ENCODE data around the gene FLAD1.
A peak's percentile ranks its signal among the peaks of the same experiment; 100 is the strongest.

The FLAD1 gene

GRCh38 chr1:154962156-154962749 is 20.9 kb upstream of the FLAD1 start:
- TF ChIP-seq CTCF (IDR thresholded peaks at IDR 0.05; ENCODE audit: low read depth, low read length, missing control alignments), result no peak
- peak overlapping the region; percentile 72 for H3K4me3 ChIP-seq (ENCODE audit: low read depth, low read length)
- in situ Hi-C loops (cut with HindIII; ENCODE audit: low sequenced_read_pairs), result no loop called here
- no peak for DNase-seq (ENCODE audit: low read depth)

DNA sequence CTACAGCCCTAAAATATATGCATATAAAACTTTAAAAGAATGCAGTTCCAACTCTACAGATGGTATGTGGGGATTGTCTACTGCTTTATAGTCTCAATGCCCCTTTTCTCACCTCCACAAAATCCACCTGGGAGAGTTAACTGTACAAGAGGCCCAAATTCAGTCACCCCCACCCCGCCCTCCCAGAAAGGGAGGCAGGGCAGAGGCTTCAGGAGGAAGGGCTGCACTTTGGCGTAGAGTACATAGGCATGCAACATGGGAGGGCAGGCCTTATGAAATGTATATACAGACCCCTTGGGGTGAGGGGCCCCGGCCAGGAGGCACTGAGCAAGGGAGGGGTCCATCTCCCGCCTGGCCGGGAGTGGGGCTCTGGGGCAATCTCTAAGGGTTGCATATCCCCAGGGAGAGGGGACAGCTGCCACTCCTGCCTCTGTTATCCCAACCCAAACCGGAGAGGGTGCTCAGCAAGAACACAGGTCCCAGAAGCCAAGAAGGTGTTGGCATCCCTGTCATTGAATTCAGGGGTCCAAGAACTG is 20.3 kb upstream of the FLAD1 start:
- DNase-seq (ENCODE audit: low read depth), result no peak
- no peak for TF ChIP-seq CTCF (IDR thresholded peaks at IDR 0.05; ENCODE audit: low read depth, low read length, missing control alignments)
- in situ Hi-C loops (cut with HindIII; ENCODE audit: low sequenced_read_pairs), result no loop called here
- H3K4me3 ChIP-seq (ENCODE audit: low read depth, low read length), result peak overlapping the region; percentile 72

DNA sequence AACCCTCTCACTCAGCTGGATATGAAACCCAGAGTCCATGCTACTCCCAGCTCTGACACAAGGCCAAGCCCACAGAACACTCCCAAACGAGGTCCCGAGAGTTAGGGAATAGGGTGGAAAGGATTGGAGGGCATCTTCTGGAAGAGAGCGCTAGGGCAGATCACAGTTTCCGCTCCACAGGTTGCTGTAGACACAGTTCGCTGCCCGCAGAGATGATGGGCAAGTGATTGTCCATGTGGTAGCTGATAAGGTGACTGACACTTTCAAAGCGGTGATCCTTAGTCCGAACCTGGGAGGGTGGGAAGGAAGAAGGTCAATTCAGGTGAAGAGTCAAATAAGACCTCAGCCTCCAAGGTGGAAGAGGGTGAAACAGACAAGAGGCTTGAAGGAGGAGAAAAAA is 19.5 kb upstream of the FLAD1 start:
- TF ChIP-seq CTCF (IDR thresholded peaks at IDR 0.05; ENCODE audit: low read depth, low read length, missing control alignments), result no peak
- DNase-seq (ENCODE audit: low read depth), result no peak
- in situ Hi-C loops (cut with HindIII; ENCODE audit: low sequenced_read_pairs), result no loop called here
- H3K4me3 ChIP-seq (ENCODE audit: low read depth, low read length), result no peak overlapping the region

DNA sequence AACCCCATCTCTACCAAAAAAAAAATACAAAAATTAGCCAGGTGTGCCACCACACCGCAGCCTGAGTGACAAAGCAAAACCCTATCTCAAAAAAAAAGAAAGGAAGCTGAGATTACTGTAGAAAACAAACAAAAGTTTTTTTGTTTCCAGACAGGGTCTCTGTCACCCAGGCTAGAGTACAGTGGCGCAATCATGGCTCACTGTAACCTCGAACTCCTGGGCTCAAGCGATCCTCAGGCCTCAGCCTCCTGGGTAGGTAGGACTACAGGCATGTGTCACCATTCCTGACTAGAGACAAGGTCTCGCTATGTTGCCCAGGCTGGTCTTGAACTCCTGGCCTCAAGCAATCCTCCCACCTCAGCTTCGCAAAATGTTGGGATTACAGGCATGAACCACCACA is 18.8 kb upstream of the FLAD1 start:
- in situ Hi-C loops (cut with HindIII; ENCODE audit: low sequenced_read_pairs), result no loop called here
- no peak overlapping the region for H3K4me3 ChIP-seq (ENCODE audit: low read depth, low read length)
- no peak for TF ChIP-seq CTCF (IDR thresholded peaks at IDR 0.05; ENCODE audit: low read depth, low read length, missing control alignments)
- no peak for DNase-seq (ENCODE audit: low read depth)

GRCh38 chr1:154966111-154966510 is 17.0 kb upstream of the FLAD1 start:
- no peak overlapping the region for H3K4me3 ChIP-seq (ENCODE audit: low read depth, low read length)
- in situ Hi-C loops (cut with HindIII; ENCODE audit: low sequenced_read_pairs), result no loop called here
- no peak for TF ChIP-seq CTCF (IDR thresholded peaks at IDR 0.05; ENCODE audit: low read depth, low read length, missing control alignments)

GRCh38 chr1:154967331-154967950 is 15.7 kb upstream of the FLAD1 start:
- DNase-seq (ENCODE audit: low read depth), result no peak
- no peak for TF ChIP-seq CTCF (IDR thresholded peaks at IDR 0.05; ENCODE audit: low read depth, low read length, missing control alignments)
- H3K4me3 ChIP-seq (ENCODE audit: low read depth, low read length), result peak overlapping the region; percentile 81
- in situ Hi-C loops (cut with HindIII; ENCODE audit: low sequenced_read_pairs), result no loop called here

More at GRCh38 chr1:154966111-154966510, 17.0 kb upstream of the FLAD1 start:
- no peak for DNase-seq (ENCODE audit: low read depth)

Data from astrocyte of the cerebellum (primary cell).